Fibroblast of lung (primary cell): ENCODE measurements around the gene NATD1.

Experiments used
- CTCF ChIP-seq, 2 donors: IDR thresholded peaks in 1 of 2; conservative IDR thresholded peaks in 1 of 2; 1 replicate in 1 of 2; 2 replicates in 1 of 2; pipeline ENCODE4 v1.5.1; 2011 to 2012; ENCODE audit warnings: low read length in 2 of 2, control low read depth in 1 of 2, inconsistent platforms in 1 of 2, low read depth in 1 of 2, mild to moderate bottlenecking in 1 of 2
- EZH2 ChIP-seq: IDR thresholded peaks from 2 replicates; pipeline ENCODE4 v1.5.1; 2012; ENCODE audit warnings: low read length, control low read depth, mild to moderate bottlenecking; ENCODE audit errors: missing control alignments

- TF ChIP-seq CTCF (conservative IDR thresholded peaks at IDR 0.05 in 1 of 2, IDR thresholded peaks at IDR 0.05 in 1 of 2; ENCODE audit: low read depth in 1 of 2, low read length in 2 of 2) (no peak), EZH2 (no peak)
Observed at GRCh38 chr17:21250854-21251253, 2.4 kb downstream of the NATD1 start.
